Activated CD8-positive, alpha-beta memory T cell treated with anti-CD3 and anti-CD28 coated beads for 1 hour (primary cell): ENCODE measurements around the gene FOLR1.
A peak's percentile ranks its signal among the peaks of the same experiment; 100 is the strongest.

ENCODE experiments used
- DNase-seq, 2 donors: peaks; one replicate each; pipeline ENCODE4 v3.0.0-alpha.2; 2020; ENCODE audit warnings: low read depth in 1 of 2; ENCODE audit errors: extremely low read depth in 1 of 2

Gene FOLR1

GRCh38 chr11:72222907-72223614 is 31.1 kb downstream of the FOLR1 start:
- DNase-seq = peak; percentile 80 to 90

DNA sequence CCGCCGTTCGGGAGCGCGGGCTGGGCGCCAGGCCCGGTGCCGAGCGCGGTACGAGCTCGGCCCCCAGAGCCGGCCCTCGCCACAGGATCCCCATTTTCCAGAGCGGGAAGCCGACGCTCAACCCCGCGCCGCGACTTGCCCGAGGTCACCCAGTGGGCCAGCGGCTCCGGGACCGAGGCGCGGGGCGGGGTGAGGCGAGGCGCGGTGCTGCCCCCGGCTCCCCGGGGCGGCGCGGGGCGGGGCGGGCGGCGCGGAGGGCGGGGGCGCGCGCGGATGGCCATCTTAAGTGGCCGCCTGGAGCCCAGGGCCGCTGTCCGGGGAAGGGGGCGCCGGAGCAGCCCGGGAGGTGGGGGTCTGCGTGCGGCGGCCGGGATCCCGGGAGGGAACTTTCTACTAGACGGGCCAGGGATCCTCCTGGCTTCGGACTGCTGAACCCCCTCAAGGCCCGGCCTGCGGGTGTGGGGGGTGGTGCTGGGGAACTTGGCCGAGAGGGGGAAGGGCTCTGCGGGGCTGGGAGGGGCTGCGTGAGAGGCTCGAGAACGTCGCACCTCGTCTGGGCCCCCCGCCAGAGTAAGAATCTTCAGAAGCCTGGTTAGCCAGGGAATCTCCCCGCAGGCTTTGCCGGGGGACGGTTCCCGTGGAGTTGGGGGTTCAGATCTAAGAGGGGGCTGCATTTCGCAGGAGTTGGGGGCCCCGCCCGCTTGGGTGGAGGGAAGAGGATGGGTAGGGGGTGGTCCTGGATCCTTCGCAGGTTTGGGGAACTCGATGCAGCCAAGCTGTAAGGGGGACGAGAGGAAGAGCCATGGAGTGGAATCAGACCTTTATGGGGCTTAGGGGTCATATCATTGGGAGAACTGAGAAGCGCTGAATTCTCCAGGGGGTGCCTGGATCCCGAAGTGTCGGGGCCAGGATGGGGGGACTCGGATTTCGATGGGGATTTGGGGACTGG is 31.9 kb downstream of the FOLR1 start:
- DNase-seq = peak in 1 of 2 donors; percentile 44

DNA sequence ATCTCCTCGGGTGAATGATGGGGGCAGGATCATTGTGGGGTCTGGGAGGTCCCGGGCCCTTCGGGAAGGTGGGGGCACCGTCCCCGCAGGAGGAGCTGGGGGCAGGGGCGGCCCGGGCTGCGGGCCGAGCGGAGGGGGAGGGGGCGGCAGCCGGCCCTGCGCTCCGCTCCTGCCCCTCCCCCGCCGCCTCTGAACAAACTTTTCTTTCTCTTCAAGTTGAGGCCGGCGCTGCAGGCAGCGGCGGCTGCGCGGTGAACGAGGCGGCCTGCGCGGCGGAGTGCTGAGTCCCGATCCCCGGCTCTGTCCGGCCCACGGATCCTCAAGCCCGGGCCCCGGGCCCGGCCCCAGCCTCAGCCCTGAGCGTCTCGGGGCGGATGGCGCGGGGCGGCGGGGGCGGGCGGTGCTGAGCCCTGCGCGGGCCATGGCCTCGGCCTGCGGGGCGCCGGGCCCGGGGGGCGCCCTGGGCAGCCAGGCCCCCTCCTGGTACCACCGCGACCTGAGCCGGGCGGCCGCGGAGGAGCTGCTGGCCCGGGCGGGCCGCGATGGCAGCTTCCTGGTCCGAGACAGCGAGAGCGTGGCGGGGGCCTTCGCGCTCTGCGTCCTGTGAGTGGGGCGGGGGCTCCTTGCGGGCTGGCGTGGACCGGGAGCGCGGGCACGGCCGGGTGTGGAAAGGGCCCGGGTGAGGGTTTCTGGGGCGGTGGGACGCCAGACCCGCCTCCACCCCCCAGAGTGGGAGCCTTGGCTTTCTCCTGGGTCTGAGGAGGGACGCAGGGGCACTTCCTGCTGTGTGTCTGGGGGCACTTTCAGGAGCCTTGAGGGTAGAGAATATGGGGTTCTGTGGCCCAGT is 32.8 kb downstream of the FOLR1 start, which contains the start of gene INPPL1:
Gene INPPL1, plus strand, starts transcription at position 204 of the 847 bp plus-strand sequence. Its CDS starts 218 bp downstream, at position 422.
- DNase-seq = no peak

- DNase-seq = no peak
Measured at GRCh38 chr11:72225411-72225951, 33.5 kb downstream of the FOLR1 start.

- DNase-seq = no peak
Measured at GRCh38 chr11:72226701-72227100, 34.8 kb downstream of the FOLR1 start.

DNA sequence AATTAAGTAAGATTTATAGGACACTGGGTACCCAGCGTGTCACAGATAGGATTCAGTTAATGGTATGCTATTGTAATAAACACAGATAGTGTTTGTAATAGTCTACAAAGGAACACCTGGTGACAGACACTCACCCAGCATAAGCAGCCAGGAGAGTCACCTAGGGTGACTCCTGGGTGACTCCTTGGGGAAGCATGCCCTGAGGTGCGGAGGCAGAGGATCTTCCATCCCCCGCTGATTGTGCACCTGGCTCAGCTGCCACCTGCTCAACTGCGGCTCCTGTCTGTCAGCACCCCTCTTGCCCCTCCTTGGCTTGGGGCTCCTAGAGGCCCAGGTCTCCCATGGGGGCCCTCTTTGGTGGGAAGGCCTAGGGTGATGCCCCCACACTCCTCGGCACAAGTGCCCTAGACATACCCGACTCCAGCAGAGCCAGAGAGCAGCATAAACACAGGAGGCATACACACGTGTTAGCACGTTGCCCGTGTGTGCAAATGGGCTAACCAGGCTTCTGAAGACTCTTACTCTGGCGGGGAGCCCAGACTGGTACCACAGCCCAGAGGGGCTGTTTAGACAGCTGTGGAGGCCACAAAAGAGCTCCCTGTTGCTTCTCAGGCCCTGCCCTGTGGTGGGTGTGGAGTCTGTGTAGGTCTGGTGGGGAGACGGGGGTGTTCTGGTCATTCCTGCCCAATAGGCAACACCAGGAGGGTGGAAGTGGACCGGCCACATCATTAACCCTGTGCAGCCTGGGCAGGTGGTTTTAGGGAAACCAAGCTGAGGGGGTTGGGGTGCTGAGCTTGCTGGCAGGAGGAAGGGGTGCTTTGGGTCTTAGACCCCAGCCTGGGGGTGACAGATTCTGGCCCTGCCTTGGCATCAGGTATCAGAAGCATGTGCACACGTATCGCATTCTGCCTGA is 35.6 kb downstream of the FOLR1 start:
- DNase-seq = no peak

DNA sequence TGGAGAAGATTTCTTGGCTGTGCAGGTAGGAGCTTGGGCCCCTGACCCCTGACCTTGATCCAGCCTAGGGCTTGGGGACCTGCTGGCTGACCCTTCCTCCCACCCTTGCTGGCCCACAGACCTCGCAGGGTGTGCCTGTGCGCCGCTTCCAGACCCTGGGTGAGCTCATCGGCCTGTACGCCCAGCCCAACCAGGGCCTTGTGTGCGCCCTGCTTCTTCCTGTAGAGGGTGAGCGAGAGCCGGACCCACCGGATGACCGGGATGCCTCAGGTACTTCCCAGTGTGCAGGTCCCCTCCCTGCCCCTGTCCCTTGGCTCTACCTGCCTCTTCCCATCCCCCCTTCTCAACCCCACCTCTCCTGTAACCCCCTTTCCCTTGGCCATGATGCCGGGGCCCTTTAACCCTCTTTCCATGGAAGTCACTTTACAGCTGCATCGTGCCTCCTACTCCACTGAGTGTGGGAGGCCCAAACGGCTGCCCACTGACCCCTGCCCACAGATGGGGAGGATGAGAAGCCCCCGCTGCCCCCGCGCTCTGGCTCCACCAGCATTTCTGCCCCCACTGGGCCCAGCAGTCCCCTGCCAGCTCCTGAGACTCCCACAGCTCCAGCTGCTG is 36.4 kb downstream of the FOLR1 start:
- no peak for DNase-seq

- DNase-seq = no peak
Measured at GRCh38 chr11:72228844-72229231, 36.9 kb downstream of the FOLR1 start.

DNA sequence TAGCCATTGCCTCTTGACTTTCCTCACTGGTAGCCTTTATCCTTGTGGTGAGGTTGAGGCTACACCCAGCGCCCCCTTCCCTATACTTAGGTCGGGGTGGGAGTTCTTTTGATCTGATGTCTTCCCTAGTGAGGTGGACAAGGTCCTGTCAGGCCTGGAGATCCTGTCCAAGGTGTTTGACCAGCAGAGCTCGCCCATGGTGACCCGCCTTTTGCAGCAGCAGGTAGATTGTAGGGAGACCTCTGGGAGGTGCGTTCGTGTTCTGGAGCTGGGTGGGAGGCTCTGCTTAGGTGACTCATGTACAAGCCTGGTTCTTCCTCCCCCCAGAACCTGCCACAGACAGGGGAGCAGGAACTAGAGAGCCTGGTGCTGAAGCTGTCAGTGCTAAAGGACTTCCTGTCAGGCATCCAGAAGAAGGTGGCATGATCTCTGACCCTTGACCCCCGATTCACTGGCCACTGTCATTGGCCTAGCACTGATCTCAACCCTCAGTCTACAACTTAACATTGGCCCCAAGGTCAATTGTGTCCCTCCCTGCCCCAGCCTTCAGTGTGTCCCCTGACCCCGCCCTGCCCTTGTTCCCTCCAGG is 37.5 kb downstream of the FOLR1 start:
- no peak for DNase-seq

GRCh38 chr11:72229925-72230763 is 38.2 kb downstream of the FOLR1 start:
- no peak for DNase-seq

DNA sequence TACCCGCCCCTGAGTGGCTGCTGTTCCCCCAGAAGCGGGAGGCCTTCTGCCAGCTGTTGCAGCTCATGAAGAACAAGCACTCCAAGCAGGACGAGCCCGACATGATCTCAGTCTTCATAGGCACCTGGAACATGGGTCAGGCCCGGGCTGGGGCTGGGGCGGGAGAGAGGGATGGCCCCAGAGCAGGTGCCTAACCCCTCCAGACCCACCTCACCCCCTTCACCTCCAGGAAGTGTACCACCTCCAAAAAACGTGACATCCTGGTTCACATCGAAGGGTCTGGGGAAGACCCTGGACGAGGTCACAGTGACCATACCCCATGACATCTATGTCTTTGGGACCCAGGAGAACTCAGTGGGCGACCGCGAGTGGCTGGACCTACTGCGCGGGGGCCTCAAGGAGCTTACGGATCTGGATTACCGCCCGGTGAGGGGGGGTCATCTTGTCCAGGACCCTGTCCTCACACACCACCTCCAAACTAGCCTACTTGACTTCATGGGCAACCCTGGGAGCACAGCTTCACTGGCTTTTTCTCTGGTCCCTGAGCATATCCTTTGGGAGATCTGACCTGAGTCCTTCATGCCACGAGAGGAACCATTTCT is 38.9 kb downstream of the FOLR1 start:
- DNase-seq = no peak

DNA sequence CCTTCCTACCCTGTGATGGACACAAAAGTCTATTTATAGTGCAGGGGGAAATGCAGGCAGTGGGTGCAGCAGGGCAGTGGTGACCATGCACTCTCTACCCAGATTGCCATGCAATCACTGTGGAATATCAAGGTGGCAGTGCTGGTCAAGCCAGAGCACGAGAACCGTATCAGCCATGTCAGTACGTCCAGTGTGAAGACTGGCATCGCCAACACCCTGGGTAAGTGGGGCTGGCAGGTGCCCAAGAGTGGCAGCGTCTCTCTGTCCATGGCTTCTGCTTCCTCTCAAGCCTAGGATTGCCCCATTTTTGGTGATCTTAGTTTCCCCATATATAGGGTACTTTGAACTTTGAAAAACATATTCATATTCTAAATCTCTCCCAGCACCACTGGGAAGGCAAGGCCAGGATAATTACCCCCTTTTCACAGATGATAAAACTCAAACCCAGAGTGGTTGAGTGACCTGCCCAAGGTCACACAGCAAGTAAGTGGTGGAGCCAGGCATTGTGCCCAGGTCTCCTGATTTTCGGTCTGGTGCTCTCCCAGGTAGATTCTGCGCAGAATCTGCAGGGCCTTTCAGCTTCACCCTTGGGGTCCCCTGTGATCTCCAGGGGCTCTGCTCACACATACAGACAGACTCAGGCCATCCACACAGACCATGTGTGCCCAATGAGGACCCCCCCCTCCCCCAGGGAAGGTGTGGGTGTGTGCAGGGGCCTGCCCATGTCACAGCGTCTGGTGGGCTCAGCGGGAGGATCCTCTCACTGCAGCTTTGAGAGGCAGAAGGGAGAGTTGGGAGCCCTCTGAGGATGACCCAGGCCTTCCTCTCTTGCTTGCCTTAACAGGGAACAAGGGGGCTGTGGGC is 39.7 kb downstream of the FOLR1 start:
- DNase-seq = no peak

- DNase-seq = no peak
Measured at GRCh38 chr11:72232260-72233055, 40.5 kb downstream of the FOLR1 start.

DNA sequence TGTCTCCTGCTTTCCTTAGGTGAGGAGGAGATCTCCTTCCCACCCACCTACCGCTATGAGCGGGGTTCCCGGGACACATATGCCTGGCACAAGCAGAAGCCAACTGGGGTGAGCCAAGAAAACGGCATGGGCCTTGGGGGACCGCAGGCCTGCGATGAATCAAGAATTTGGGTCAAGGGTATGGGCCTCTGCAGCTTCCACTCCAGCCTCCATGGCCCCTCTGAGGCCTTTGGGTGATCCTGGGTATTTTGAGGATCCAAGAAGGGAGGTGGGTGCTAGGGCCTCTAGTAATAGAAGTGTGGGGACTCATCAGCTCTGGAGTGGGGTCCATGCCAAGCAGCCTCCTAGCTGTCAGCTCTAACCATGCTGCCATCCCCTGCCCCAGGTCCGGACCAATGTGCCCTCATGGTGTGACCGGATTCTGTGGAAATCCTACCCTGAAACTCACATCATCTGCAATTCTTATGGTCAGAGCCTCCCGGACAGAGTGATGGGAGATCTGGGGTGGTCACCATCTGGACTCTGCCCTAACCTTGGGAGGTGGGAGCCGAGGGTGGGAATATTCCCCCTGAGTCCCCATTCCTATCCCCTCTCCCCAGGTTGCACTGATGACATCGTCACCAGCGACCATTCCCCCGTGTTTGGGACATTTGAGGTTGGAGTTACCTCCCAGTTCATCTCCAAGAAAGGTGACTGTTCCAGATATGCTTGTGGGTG is 41.3 kb downstream of the FOLR1 start:
- no peak for DNase-seq
